Subcutaneous preadipocyte (primary cell): Measurements from ENCODE around the gene TPT1. TPM values are rescaled to one million over a fixed set of nuclear protein-coding genes. Genes with fewer than 3 reads are reported as not detected.

Source experiments
- small RNA-seq: library from RNA; depleted of rRNA; stranded (forward); fragments of <200 nt; gene quantifications from one replicate; pipeline ENCODE3, GENCODE V24; 2012
- total RNA-seq: library from RNA; depleted of rRNA; stranded (reverse); fragments of >200 nt; gene quantifications from 2 replicates; pipeline ENCODE4 v1.2.3, GENCODE V29; 2012

Gene TPT1
- 1,458 and 2,683 TPM in 2 replicates for total RNA-seq

GRCh38 chr13:45341034-45341798 is at the start of gene TPT1:
Gene TPT1 (minus strand): TSS chr13:45341183. CDS start chr13:45341069, 114 bp downstream.

Small RNA genes within 50 kb of the gene (small RNA-seq; reads per million reads assigned to genes)
- 3.8 reads per million, percentile 90 among the genes with 10 or more reads in this experiment for gene SNORA31

Other genes starting within 250 kb of the TPT1 start
- gene GTF2F2, start 220.7 kb downstream of the TPT1 start, total RNA-seq, result 19.1 and 24.0 TPM in 2 replicates
- not detected in 2 replicates for gene KCTD4, start 140.1 kb downstream of the TPT1 start, total RNA-seq
- 7.0 TPM in 2 replicates for gene SLC25A30, start 77.2 kb upstream of the TPT1 start, total RNA-seq
- gene COG3, start 123.8 kb upstream of the TPT1 start, total RNA-seq, result 22.8 and 31.5 TPM in 2 replicates